GM12892 (cell line): ENCODE data around the gene CKS2.

Source experiments
- POLR2A ChIP-seq: IDR thresholded peaks from 2 replicates; pipeline ENCODE4 v1.6.1; 2011; ENCODE audit warnings: low read depth, low read length, control low read depth
- POLR2AphosphoS5 ChIP-seq: IDR thresholded peaks from 2 replicates; pipeline ENCODE4 v1.6.1; 2011; ENCODE audit warnings: low read depth, low read length, control low read depth
- TAF1 ChIP-seq: IDR thresholded peaks from 2 replicates; pipeline ENCODE4 v1.6.1; 2011; ENCODE audit warnings: low read depth, mild to moderate bottlenecking, control low read depth, low read length, borderline replicate concordance

DNA sequence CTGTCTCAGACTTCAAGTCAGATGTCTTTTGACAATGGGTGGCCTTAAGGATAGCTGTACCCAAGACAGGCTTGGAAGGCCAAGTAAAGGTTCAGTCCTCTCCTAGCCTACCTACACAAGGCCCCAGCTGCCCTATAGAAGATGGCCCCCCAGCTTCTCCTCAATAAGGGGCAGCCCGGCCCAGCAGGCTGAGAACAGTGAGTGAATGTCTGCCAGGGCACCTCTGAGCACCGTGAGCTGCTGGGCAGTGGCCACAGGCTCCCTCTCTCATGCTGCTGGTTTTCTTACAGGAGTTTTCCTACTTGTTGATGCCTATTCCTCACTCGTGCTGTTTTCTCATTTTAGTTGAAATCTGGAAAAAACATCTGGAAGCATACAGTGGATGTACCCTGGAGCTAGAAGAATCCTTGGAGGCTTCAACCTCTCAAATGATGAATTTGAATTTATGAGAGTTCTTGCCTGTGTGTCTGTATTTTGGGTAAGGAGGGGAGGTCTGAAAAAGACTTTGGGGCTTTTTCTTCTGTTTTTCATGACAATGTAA lies 47.5 kb downstream of the CKS2 start:
- TF ChIP-seq POLR2AphosphoS5 (no peak), TAF1 (no peak), POLR2A (no peak)
